GM13977 (cell line): ENCODE measurements around the gene RASEF.

Experiments
- DNase-seq: peaks from one replicate; pipeline ENCODE4 v3.0.0; 2012; ENCODE audit warnings: low spot score
- in situ Hi-C: fragments of 300-500 bp; cut with MboI; formaldehyde crosslinking; loops from one replicate; pipeline ENCODE4 v1.12.0; 2022; ENCODE audit warnings: low sequenced_read_pairs, low pct_unique_long_range_greater_than_20kb, mixed read lengths, inconsistent platforms; ENCODE audit not compliant: unreplicated experiment
- TF ChIP-seq, protein P1 (sequence below): IDR thresholded peaks from 2 replicates; pipeline ENCODE4 v1.5.1; 2012; ENCODE audit warnings: mild to moderate bottlenecking, control low read depth; ENCODE audit not compliant: insufficient read depth; ENCODE audit errors: extremely low read depth, missing control alignments

RASEF gene

DNA sequence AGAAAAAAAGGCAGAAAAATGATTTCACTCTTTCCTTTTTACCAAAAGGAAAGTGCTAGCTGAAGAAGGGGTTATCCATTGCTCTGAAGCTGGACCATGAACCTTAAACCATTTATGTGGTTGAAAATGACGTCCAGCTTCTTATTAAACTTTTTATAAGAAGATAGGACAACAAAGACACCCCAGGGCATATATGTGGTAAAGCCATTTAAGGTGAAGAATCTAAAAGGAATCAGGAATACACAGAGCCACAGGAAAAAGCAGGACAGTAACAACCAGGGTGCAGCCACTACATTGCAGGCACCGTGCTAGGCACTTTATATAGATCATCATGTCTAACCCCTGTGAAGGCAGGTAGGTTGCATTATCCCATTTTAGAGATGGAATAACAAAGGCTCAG, 42.1 kb downstream of the RASEF start:
- in situ Hi-C loops = no loop called here
- TF ChIP-seq, protein P1, sequence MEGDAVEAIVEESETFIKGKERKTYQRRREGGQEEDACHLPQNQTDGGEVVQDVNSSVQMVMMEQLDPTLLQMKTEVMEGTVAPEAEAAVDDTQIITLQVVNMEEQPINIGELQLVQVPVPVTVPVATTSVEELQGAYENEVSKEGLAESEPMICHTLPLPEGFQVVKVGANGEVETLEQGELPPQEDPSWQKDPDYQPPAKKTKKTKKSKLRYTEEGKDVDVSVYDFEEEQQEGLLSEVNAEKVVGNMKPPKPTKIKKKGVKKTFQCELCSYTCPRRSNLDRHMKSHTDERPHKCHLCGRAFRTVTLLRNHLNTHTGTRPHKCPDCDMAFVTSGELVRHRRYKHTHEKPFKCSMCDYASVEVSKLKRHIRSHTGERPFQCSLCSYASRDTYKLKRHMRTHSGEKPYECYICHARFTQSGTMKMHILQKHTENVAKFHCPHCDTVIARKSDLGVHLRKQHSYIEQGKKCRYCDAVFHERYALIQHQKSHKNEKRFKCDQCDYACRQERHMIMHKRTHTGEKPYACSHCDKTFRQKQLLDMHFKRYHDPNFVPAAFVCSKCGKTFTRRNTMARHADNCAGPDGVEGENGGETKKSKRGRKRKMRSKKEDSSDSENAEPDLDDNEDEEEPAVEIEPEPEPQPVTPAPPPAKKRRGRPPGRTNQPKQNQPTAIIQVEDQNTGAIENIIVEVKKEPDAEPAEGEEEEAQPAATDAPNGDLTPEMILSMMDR = no peak

DNA sequence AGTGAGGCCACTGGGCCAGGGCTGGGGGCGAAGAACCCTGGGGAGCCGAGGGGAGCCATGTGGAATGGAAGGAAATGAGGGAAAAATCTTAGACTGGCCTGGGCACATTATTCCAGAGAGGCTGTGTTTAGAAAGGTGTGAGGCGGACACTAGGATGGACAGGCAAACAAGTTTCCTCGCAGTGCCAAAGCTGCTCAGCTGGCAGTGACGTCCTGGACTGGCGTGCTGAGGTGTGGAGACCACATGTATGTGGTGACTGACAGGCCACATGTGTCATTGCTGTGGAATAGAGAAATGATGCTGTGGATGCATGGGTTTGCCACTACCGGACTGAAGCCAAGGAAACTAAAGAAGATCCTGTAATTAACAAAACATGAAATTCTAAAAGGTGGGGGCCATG, 42.6 kb downstream of the RASEF start:
- in situ Hi-C loops = no loop called here
- DNase-seq = no peak
- TF ChIP-seq, protein P1 = no peak

More for the DNA sequence above, 42.1 kb downstream of the RASEF start:
- no peak for DNase-seq

DNA sequence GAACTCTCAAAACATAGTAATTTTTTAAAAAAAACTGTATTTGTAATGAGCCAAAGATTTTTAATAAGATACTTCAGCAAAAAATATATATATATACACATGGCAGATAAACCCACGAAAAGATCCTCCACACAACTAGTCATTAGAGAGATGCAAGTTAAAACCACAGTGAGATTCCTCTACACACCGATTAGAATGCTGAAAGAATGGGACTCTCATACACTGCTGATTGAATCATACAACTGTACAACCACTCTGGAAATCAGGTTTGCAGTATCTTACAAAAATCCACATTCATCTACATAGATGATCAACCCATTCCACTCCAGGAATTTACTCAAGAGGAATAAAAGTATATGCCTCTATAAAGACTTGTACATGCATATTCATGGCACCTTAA, 43.7 kb downstream of the RASEF start:
- TF ChIP-seq, protein P1 = no peak
- no peak for DNase-seq
- in situ Hi-C loops = no loop called here

DNA sequence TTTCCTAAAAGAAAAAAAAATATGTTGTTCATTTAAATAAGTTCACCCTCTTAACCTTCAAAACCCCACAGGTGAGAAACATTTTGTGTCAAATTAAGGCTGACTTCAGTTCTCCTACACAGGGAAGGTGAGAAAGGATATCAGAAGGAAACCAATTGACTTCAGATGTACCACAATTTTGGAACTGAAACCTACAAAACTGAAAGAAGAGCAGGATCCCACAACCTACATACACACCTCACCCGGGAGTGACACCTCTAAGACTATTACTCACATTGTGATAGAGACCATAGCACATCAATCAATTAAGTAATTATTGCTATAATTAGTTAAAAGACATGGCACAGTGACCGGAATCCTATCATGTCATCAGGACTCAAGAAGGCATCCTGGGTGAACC, 47.0 kb downstream of the RASEF start:
- TF ChIP-seq, protein P1 = no peak
- no peak for DNase-seq
- in situ Hi-C loops = no loop called here

DNA sequence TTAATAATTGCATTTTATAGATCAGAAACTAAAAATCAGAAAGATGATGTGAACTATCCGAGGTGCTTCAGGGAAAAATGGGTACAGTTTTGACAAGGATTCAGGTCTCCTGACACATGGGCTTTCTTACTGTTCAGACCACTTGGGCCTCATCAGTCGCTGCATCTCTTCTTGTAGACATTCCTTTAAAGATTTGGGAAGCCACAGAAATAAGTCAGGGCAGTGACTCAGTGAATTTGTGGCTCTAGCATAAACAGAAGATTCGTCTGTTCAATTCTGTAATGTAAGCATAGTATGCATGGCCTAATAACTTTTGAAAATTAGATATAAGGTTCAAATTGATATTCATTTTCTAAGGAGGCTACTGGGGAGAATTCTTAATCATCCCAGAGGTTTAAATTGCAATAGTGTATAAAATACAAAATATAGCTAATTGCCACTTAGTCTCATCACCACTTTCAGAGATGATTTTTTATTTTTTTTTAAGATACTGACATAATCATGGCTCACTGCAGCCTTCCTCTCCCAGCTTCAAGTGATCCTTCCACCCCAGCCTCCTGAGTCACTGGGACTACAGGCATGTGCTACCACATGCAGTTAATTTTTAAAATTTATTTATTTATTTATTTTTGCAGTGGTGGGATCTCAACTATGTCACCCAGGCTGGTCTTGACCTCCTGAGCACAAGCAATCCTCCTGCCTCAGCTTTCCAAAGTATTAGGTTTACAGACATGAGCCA, 48.9 kb downstream of the RASEF start:
- DNase-seq = no peak
- TF ChIP-seq, protein P1 = no peak

DNA sequence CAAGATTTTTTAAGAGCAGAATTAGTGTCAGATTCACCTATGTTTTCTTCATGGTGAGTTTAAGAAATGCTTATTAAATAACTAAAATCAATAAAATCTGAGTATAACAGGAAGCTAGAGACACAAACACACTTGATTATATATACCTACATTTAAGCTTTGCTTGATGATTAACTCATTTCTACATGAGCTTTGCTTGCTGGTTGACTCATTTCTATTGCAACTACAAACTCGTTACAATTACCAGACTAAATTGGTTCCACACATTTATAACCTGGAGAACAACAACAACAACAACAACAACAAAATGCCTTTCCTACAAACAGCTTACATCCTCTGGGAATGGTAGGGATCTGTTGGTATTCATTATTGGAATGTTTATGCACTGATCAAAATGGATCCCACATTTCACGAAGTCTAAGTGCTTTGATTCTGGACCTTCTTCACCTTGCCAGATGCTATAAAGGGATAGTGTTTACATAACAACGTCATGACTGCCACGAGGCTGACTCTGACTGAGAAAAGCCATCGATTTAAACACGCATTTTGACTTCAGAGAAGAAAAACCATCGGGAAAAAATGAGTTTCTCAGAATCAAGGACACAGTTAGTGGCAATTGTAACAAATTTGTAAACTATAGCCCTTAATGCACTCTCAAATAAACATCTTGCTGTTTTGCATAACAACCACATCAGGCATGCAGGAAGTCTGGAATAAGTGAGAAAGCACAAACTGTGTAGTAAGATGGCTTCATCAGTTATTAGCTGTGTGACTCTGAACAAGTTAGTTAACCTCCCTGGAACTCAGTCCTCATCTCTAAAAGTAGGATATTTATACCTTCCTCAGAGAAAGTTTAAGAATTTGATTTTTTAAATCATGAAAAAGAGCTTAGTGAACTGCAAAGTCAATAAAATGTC, 49.8 kb downstream of the RASEF start:
- TF ChIP-seq, protein P1 = no peak
- no peak for DNase-seq
- in situ Hi-C loops = no loop called here

More for the DNA sequence above, 48.9 kb downstream of the RASEF start:
- in situ Hi-C loops = no loop called here
